ENCODE measurements around the gene EPC1. TPM values are rescaled to one million over a fixed set of nuclear protein-coding genes. Genes with fewer than 3 reads are reported as not detected.

The EPC1 gene, protein sequence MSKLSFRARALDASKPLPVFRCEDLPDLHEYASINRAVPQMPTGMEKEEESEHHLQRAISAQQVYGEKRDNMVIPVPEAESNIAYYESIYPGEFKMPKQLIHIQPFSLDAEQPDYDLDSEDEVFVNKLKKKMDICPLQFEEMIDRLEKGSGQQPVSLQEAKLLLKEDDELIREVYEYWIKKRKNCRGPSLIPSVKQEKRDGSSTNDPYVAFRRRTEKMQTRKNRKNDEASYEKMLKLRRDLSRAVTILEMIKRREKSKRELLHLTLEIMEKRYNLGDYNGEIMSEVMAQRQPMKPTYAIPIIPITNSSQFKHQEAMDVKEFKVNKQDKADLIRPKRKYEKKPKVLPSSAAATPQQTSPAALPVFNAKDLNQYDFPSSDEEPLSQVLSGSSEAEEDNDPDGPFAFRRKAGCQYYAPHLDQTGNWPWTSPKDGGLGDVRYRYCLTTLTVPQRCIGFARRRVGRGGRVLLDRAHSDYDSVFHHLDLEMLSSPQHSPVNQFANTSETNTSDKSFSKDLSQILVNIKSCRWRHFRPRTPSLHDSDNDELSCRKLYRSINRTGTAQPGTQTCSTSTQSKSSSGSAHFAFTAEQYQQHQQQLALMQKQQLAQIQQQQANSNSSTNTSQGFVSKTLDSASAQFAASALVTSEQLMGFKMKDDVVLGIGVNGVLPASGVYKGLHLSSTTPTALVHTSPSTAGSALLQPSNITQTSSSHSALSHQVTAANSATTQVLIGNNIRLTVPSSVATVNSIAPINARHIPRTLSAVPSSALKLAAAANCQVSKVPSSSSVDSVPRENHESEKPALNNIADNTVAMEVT
- 21.7 and 23.7 TPM in 2 replicates for total RNA-seq (2021; fragmentation: NEBNext Ultra II Directional; extraction: Animal tissue kit (Norgen Biotek cat#: 25700))
- polyA plus RNA-seq (2011; rRNA removed), result 24.5 and 42.3 TPM in 2 replicates
- polyA plus RNA-seq (2011; cell fraction: cytosol; rRNA removed), result 26.6 TPM
- polyA plus RNA-seq (2011; cell fraction: nucleus; rRNA removed), result 44.8 TPM
- polyA plus RNA-seq (2012, experiment 1 of 2), result 15.1 to 18.7 TPM (median 17.7 TPM) in 4 replicates
- polyA plus RNA-seq (2012, experiment 2 of 2), result 3.3 TPM
- 14.8 TPM for polyA plus RNA-seq (2013, experiment 1 of 2)
- polyA plus RNA-seq (2013, experiment 2 of 2), result 14.8 TPM
- 73.2 and 104 TPM in 2 replicates for polyA minus RNA-seq (2011; rRNA and poly(A)+ RNA removed)
- polyA minus RNA-seq (2011; cell fraction: cytosol; rRNA and poly(A)+ RNA removed), result 31.2 TPM
- polyA minus RNA-seq (2011; cell fraction: nucleus; rRNA and poly(A)+ RNA removed), result 88.6 TPM
- long read RNA-seq, experiment 1, full-length matches to known transcripts, result 3 of 14 reads
- long read RNA-seq, experiment 1, partial matches to known transcripts, result 6 of 14 reads
- long read RNA-seq, experiment 1, other reads (novel, unspliced or antisense), result 5 of 14 reads
- long read RNA-seq, experiment 2, partial matches to known transcripts, result 13 of 19 reads
- long read RNA-seq, experiment 2, other reads (novel, unspliced or antisense), result 4 of 19 reads

DNA sequence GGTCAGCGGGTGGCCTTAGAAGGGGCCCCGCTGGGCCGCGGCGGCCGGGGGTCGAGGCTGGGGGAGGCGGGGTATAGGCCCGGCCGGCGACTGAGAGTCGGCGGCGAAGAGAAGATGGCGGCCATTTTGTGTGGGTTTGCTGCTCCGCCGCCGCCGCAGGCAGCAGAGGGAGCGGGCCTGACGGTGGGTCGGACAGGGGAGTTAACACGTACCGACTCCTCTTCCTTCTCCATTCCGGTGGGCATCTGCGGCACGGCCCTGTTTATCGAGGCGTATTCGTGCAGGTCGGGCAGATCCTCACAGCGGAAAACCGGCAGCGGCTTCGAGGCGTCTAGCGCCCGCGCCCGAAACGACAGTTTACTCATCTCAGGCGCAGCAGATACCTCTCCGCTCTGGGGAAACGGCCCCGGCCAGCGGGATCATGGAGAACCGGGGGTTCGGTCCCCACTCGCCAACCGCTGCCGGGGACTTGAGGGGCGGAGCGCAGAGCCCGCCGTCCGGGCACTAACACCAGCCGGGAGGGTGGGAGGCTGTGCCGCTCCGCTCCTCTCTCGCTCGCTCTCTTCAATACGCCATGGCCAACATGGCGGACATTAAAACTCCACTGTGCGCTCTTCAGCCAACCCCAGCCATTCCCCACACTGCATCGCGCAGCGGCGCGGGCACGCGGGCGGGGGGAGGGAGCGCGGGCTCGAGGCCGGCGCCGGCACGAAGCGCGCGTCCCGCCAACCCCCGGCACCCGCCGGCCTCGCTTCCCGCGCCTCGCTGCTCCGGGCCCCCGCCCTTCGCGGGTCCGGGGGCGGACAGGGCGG, at the start of gene EPC1:
EPC1 (minus strand) TSS at position 608 of the 812 bp plus-strand sequence; CDS start at position 365, 243 bp downstream.
- peak within 1 kb of the TSS; percentile 100 for H4K91ac ChIP-seq (replicated peaks; ENCODE audit: insufficient read length, low read length)
- H3K79me2 ChIP-seq (ENCODE audit: control insufficient read depth in 1 of 2, insufficient read depth in 2 of 2, low read length in 2 of 2), result peaks cover 22 to 43% of the 10 kb centered on the region in 2 experiments
- peaks cover 0 to 5% (median 2%) of the 10 kb centered on the region in 4 experiments; a peak in 3 of 7 replicates for H3K4me1 ChIP-seq (replicated peaks in 1 of 4; ENCODE audit: control insufficient read depth in 3 of 4, insufficient read depth in 4 of 4, low read length in 3 of 4)
- H2AFZ ChIP-seq (ENCODE audit: low read length), result no peak within 1 kb of the TSS
- H3K27ac ChIP-seq (ENCODE audit: low read depth, low read length), result peak within 1 kb of the TSS; percentile 100
- H3K36me3 ChIP-seq (ENCODE audit: control insufficient read depth in 2 of 4, insufficient read depth in 4 of 4, low read length in 3 of 4), result peaks cover 0 to 3% (median 0%) of the 10 kb centered on the region in 4 experiments; a peak in 2 of 8 replicates
- H3K18ac ChIP-seq (ENCODE audit: extremely low read depth, low read length), result peak within 1 kb of the TSS; percentile 100
- H2BK120ac ChIP-seq (replicated peaks; ENCODE audit: low read depth, low read length), result peak within 1 kb of the TSS; percentile 94
- peak within 1 kb of the TSS; percentile 78 to 90 for H3K4me2 ChIP-seq (ENCODE audit: insufficient read depth in 1 of 2, low read depth in 2 of 2, low read length in 2 of 2)
- H4K5ac ChIP-seq (ENCODE audit: insufficient read length, low read depth, low read length), result peak within 1 kb of the TSS; percentile 100
- peak within 1 kb of the TSS; percentile 98 to 100 (median 100) for H3K9ac ChIP-seq (replicated peaks in 1 of 4; ENCODE audit: extremely low read depth in 1 of 4, low read depth in 3 of 4, low read length in 3 of 4)
- H4K20me1 ChIP-seq (replicated peaks in 1 of 2; ENCODE audit: control insufficient read depth in 1 of 2, insufficient read depth in 2 of 2, low read length in 2 of 2), result no peaks in the 10 kb centered on the region
- no peaks in the 10 kb centered on the region; the same call in 1 of the 2 replicates for H3K23me2 ChIP-seq (ENCODE audit: low read depth, low read length)
- H2AK5ac ChIP-seq (ENCODE audit: low read depth, low read length), result peak within 1 kb of the TSS; percentile 94; the same call in 1 of the 2 replicates
- 1% methylated on average over 42 of the region's 97 CpGs; no CpG with 5 or more reads in 1 of the 2 experiments for WGBS, 2 experiments (ENCODE audit: extremely low coverage in 1 of 2, insufficient coverage in 1 of 2, insufficient read length in 1 of 2, insufficient replicate concordance in 2 of 2, low coverage in 1 of 2, low lambda C conversion rate in 2 of 2, missing lambda C conversion rate in 1 of 2)
- peak within 1 kb of the TSS; percentile 12 for H3K14ac ChIP-seq (ENCODE audit: insufficient read length)
- H3K9me3 ChIP-seq (ENCODE audit: insufficient read depth in 2 of 2, low read depth in 1 of 2, low read length in 1 of 2), result no peaks in the 10 kb centered on the region
- ChIA-PET POLR2A (ENCODE audit: partially characterized antibody) (interaction anchor here (0.8 to 3.3 kb wide), 26 partner anchors 9 to 166 kb away, joined by 3 to 13 read pairs (median 6); partner anchors contain the start of gene CCDC7), CTCF (ENCODE audit: partially characterized antibody) (interaction anchor here (0.8 to 2.9 kb wide), 5 partner anchors 11 to 172 kb away, joined by 3 to 18 read pairs (median 5); no protein-coding TSS in a partner anchor)
- peak within 1 kb of the TSS; percentile 100 for H2BK5ac ChIP-seq (ENCODE audit: low read depth, low read length)
- H4K8ac ChIP-seq (ENCODE audit: extremely low read depth, insufficient read depth, low read length), result peak within 1 kb of the TSS; percentile 100
- H3K4me3 ChIP-seq (ENCODE audit: extremely low read depth in 1 of 4, insufficient read depth in 2 of 4, low read depth in 3 of 4, low read length in 4 of 4), result peak within 1 kb of the TSS; percentile 80 to 98 (median 95)
- DNase-seq (ENCODE audit: low read depth in 1 of 2, low spot score in 2 of 2) (peak; percentile 53 to 93), FAIRE-seq (no peak)
- H2BK12ac ChIP-seq (ENCODE audit: low read depth, low read length), result peak within 1 kb of the TSS; percentile 99; the same call in 1 of the 2 replicates
- peak within 1 kb of the TSS; percentile 65 for H2BK15ac ChIP-seq (ENCODE audit: low read length)
- peak within 1 kb of the TSS; percentile 100 for H3K4ac ChIP-seq (replicated peaks; ENCODE audit: insufficient read length, low read depth, low read length)
- H3K56ac ChIP-seq (replicated peaks; ENCODE audit: insufficient read length, low read depth, low read length), result peak within 1 kb of the TSS; percentile 99
- no peak within 1 kb of the TSS for H3K23ac ChIP-seq (ENCODE audit: insufficient read length)
- no peaks in the 10 kb centered on the region for H3K79me1 ChIP-seq (ENCODE audit: low read depth, low read length)
- H2BK20ac ChIP-seq (ENCODE audit: low read length), result 0 out of 2 replicates have a peak within 1 kb of the TSS, but pooled peaks have one; percentile 34
- no peaks in the 10 kb centered on the region for H3K27me3 ChIP-seq (replicated peaks in 1 of 4; ENCODE audit: control insufficient read depth in 3 of 4, extremely low read depth in 1 of 4, insufficient read depth in 3 of 4, low read length in 3 of 4)
- no peak for TF ChIP-seq USF2 (IDR thresholded peaks at IDR 0.05; ENCODE audit: low read length)
- TF ChIP-seq CEBPB (IDR thresholded peaks at IDR 0.05; ENCODE audit: low read depth, low read length), result no peak

All from H1 (cell line).